ENCODE measurements around the gene FSTL4. TPM values are rescaled to one million over a fixed set of nuclear protein-coding genes. Genes with fewer than 3 reads are reported as not detected.

The FSTL4 gene
- total RNA-seq, 1 donor from 2014 or later, result under 0.01 TPM

- DNase-seq, result no peak
Observed at GRCh38 chr5:133362438-133362837, 249.9 kb downstream of the FSTL4 start.

DNA sequence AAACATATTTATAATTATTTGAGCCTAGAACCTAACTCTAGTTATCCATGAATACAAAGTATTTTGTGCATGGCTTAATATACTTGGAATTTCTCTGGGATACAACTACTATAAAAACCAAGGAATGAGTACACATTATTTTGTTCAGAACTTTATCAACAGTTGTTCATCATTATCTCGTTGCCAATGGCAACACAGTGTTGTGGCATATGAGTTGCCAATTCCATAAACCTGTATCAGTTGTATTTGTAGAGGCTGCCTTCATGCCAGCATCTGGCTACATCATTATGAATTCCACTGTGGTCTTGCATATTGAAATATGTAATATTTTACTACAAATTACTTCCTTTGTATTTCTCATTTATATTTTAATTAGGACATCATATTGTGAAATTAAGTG, 250.4 kb downstream of the FSTL4 start:
- DNase-seq, result no peak

DNA sequence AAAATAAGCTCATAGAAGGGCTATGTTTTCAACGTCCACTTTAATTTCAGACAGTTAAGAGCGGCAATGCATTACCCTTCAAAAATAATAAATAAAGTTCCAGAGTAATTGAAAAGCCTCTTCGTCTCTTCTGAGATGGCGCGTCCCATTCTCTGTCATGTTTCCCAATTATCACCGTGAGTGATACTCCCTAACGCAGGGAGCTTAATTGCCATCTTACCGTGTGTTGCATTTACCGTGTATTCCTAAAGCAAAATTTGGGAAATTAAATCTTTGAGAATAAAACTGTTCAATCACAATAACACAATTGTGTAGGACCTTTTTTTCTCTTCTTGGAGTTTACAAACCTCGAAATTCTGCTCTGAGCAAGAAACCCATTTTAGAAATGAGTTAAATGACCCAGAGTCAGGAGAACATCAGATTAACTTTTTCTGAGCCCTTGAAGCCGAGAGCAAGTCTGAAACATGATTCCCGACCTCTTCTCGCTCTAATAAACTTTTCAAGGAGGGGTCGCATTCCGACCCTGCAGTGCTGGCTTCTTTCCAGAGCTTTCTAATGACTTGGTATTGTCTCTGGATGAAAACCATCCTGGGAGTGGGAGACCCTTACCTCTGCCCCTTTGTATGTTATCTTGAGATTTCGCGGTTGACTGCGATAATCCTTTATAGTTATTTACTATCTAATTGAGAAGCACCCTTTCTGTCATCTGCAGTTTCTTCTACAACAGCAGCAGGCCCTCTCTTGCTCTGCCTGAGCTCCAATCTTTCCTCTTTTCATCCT, 251.5 kb downstream of the FSTL4 start:
- no peak for DNase-seq

- DNase-seq, result no peak
Observed at GRCh38 chr5:133359861-133360260, 252.5 kb downstream of the FSTL4 start.

DNA sequence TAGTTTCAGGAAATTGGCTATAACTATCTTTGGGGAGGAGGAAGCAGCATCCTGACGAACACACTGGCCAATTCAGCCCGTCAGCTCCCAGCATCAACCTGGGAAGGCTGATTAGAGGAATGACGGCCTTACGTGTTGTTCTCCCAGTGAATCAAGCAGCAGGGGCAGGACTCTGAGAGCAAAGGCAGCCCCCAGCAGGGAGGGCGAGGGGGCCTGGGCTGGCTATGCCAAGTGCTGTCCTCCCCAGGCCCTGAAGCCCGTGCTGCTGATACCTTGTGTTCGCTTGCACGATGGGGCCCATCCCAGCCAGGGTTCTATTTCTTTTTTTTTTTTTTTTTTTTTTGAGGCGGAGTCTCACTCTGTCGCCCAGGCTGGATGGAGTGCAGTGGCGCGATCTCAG, 254.1 kb downstream of the FSTL4 start:
- DNase-seq, result no peak

- no peak for DNase-seq
Observed at GRCh38 chr5:133357758-133358157, 254.6 kb downstream of the FSTL4 start.

DNA sequence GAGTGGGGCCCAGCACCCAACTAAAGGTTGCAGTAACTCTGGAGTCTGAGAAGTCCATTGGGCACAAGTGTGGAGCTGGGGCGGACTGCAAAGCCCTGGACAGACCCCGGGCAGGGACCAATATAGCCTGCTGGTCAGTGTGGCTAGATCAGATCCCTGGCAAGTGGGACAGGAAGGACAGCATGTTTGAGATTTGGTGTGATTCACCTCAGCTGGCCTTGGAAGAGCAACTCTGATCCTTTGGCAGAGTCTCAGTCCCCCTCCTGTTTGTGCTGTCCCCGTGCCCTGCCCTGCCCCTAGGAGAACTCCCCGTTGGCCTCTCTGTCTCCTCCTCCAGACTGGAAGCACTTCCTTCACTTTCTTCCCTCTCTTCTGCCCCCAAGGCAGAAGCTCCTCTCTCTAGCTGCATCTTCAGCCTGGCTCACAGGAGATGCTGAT, 255.3 kb downstream of the FSTL4 start:
- no peak for DNase-seq

GRCh38 chr5:133356396-133356983, 255.9 kb downstream of the FSTL4 start:
- DNase-seq, result no peak

DNA sequence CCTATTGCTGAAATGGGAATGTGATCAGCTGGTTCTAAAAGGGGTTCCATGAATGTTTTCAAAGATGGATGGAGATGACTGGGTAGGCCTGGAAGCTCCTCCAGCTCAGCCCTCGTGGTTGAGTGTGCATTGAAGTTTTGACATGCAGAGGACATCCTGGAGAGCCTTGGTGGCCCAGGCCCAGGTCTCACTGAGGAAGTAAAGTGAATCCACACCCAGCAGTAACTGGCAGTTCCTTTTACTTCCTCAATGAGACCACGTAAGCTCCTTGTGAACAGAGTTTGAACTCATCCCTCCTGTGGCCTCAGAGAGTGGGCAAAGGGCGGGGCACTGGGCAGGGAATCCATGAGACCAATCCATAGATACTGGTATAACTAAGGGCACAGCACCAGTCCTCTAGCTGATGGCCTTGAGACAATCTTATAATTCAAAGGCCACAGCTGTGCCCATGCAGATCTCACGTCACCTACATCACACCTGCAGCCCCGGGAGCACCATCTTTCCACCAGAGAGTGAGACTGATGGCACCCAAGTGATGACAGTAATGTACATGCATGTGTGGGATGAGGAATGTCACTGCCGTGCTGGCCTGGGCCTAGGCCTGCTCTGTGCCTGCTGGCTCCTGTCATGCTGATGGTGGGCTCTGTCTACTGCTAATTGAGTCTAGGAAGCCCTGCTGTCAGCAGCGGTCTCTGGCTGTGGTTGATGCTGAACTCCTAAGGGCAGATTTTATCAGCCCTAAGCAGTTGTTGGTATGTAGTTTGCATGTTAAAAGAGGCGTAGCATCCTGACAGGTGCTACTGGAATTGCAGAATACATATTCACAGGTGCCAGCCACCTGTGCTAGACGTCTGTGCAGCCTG, 257.8 kb downstream of the FSTL4 start:
- DNase-seq, result no peak

GRCh38 chr5:133353741-133354140, 258.6 kb downstream of the FSTL4 start:
- DNase-seq, result no peak

DNA sequence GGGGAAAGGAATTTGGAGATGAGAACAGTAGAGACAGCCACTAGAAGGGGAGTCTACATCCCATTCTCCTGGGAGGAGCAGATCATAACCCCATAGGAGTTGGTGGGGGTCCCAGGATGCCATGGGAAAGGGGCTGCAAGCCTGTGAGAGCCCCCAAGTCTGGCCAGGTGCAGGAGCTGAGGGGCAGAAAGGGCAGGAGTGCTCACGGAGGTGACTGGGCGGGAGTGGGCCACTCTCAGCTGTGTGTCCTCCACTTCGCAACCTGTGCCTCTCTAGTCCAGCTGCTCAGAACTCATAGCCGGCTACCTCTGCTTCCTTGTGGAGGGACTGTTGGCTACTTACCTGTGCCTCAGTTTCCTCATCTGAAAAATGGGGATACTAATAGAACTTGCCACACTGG, 263.9 kb downstream of the FSTL4 start:
- DNase-seq, result no peak

DNA sequence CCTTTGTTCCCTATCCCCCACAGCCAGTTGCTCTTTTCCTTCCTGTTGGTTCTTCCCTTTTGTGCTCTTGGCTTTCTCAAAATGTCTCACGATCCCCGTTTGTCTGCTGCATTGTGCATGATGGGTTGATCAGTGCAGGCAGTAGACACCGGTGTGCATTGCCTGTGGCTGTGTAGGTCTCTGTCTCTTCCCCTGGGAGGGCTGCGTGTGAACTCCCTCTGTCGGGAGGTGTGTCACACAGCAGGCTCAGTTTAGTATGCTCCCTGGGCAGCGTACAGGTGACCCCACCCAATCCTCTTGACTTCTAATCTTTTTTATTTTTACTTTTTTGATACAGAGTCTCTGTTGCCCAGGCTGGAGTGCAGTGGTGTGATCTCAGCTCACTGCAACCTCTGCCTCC, 265.3 kb downstream of the FSTL4 start:
- no peak for DNase-seq

- DNase-seq, result no peak
Observed at GRCh38 chr5:133344266-133344665, 268.1 kb downstream of the FSTL4 start.

- no peak for DNase-seq
Observed at GRCh38 chr5:133343196-133343595, 269.1 kb downstream of the FSTL4 start.

GRCh38 chr5:133341915-133342710, 270.2 kb downstream of the FSTL4 start:
- DNase-seq, result no peak

DNA sequence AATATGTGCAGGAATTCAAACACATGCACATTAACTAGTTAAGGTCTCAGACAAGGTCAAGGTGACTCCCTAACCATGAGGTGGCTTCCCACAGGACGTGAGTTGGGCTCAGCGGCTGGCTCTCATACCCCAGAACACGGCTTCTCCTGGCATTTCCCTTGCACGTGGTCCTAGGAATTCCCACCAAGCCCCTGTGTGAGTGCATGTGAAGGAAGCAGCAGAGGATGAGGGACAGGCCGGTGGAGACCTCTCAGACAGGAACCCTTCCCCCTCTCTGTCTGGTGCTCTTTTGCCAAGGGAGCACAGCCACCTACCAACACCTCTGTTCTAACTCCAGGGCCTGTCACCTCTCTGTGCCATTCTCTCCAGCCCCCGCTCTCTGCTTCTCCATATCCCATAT, 271.0 kb downstream of the FSTL4 start:
- peak; percentile 3 for DNase-seq

DNA sequence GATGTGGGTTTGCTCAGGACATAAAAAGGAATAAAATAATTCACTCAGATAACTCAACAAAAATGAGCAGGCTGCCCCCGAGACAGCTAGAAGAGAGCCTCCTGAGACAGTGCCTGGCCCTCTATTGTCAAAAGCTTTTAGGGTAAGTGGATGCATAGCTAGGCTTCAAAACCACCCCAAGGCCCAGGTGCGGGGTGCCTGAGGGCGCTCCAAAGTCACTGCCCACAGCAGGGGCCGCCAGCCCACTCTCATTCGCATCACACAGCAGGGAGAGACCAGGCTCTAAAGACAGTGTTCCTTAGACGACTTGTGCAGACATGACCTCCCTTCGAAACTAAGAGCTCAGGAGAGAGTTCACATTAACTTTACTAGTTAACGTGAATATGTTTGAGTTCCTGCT, 271.5 kb downstream of the FSTL4 start:
- no peak for DNase-seq

- no peak for DNase-seq
Observed at GRCh38 chr5:133340002-133340755, 272.2 kb downstream of the FSTL4 start.

DNA sequence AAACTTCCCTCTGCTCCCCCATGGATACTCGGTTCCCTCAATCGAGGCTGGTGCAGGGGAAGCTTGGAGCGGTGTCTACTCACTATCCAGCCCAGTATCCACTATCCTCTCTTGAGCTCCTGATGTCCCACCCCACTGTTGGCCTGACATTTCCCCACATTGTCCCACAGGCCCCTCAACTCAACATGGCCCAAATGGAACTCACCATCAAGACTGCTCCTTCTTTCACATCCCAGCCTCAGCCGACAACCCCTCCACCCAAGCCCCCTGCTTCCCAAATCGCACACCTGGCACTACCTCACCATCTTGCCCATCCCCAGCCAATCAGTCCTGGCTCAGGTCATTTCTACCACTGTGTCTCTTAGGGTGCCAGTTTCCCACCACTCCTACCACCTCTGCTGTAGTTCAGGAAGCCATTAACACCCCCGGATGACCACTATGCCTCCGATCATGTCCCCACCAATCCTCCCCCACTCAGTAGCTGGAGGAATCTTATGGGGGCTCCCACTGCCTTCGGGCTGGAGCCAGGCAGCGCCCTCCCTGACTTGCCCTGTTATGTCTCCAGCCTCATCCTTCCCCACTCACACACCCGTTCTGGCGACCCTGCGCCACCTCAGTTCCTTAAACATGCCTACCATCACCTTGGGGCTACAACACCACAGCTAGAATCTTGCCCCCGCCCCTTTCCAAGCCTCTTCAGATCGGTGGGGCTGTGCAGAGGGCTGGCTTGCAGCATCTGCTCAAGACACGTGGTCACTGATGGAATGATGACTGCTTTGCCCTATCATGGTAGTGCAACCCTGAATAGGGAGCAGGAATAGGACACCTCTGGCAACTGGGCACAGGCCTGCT, 273.6 kb downstream of the FSTL4 start:
- no peak for DNase-seq

- DNase-seq, result no peak
Observed at GRCh38 chr5:133337795-133338445, 274.4 kb downstream of the FSTL4 start.

All from dermis blood vessel endothelial cell (primary cell).